Epithelial cell of esophagus (primary cell): Measurements from ENCODE around the gene FAM221B.

Source experiments
- DNase-seq: peaks from one replicate; pipeline ENCODE4 v3.0.0; 2010; ENCODE audit warnings: low read depth
- H3K4me3 ChIP-seq: 2 replicates; pipeline ENCODE4 v1.5.1; 2011; ENCODE audit warnings: mild to moderate bottlenecking, low read length, control low read depth
- TF ChIP-seq, protein P1 (sequence below): IDR thresholded peaks from 2 replicates; pipeline ENCODE4 v1.5.1; 2011; ENCODE audit warnings: low read depth, mild to moderate bottlenecking, low read length, control low read depth, inconsistent platforms; ENCODE audit not compliant: insufficient read depth; ENCODE audit errors: missing control alignments

Gene FAM221B

GRCh38 chr9:35839926-35840325 is 11.4 kb upstream of the FAM221B start:
- DNase-seq = no peak
- no peak overlapping the region for H3K4me3 ChIP-seq
- TF ChIP-seq, protein P1, sequence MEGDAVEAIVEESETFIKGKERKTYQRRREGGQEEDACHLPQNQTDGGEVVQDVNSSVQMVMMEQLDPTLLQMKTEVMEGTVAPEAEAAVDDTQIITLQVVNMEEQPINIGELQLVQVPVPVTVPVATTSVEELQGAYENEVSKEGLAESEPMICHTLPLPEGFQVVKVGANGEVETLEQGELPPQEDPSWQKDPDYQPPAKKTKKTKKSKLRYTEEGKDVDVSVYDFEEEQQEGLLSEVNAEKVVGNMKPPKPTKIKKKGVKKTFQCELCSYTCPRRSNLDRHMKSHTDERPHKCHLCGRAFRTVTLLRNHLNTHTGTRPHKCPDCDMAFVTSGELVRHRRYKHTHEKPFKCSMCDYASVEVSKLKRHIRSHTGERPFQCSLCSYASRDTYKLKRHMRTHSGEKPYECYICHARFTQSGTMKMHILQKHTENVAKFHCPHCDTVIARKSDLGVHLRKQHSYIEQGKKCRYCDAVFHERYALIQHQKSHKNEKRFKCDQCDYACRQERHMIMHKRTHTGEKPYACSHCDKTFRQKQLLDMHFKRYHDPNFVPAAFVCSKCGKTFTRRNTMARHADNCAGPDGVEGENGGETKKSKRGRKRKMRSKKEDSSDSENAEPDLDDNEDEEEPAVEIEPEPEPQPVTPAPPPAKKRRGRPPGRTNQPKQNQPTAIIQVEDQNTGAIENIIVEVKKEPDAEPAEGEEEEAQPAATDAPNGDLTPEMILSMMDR = no peak

DNA sequence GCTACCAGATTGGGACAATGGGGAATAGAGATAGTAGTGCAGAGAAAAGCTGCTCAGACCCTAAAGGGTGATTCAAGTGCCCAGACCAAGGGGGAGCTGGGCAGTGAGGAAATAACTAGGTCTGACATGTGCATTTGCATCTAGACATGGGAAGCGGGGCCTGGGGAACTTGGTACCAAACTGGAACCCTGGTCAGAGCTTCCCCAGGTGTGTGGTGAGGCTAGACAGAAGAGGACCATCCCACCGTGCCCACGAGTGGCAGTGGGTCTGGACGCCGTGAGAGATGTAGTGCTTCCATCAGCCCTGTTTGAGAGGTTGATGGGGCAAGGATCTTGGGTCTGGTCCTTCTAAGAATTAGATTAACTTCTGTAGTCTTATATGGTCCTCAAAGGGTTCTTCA is 8.1 kb upstream of the FAM221B start:
- no peak for DNase-seq
- TF ChIP-seq, protein P1 = no peak
- no peak overlapping the region for H3K4me3 ChIP-seq

DNA sequence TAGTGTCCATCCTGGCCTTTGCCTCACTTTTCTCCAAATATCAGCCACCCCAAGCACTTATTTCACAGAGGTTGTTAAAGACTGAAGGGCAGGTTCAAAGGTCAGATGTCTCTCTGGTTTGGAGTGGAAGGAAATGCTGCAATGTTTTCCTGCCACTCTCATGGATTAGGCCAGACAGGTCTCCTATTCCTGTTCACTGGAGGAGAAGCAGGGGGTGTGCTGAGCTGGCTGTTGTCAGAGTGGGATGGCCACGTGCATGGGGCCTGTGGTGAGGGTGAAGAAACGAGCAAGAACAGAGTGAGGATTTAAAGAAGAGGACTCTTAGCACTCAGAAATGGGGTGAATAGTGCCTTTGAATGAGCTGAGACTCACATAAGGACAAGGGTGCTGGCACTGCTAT is 7.2 kb upstream of the FAM221B start:
- H3K4me3 ChIP-seq = no peak overlapping the region
- TF ChIP-seq, protein P1 = no peak
- no peak for DNase-seq

DNA sequence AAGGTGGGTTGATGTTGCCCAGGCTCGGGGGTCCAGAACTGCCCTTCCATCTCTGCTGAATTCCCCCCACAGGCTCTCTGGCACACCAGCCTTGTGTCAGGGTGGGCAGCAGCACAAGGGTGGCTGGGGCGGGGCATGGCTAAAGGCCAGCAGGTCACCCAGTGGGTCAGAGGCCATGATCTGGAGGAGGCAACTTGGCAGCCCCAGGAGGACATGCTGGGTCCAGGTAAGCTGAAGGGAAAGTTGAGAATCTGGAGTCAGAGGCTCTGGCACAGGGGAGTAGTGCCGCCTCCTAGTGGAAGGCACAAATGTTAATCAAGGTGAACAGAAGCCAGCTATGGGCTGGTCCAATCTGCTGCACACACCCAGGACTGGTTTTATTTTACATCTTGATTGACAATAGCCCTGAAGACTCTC is 6.7 kb upstream of the FAM221B start:
- TF ChIP-seq, protein P1 = peak; percentile 35
- peak; percentile 19 for DNase-seq
- no peak overlapping the region for H3K4me3 ChIP-seq

DNA sequence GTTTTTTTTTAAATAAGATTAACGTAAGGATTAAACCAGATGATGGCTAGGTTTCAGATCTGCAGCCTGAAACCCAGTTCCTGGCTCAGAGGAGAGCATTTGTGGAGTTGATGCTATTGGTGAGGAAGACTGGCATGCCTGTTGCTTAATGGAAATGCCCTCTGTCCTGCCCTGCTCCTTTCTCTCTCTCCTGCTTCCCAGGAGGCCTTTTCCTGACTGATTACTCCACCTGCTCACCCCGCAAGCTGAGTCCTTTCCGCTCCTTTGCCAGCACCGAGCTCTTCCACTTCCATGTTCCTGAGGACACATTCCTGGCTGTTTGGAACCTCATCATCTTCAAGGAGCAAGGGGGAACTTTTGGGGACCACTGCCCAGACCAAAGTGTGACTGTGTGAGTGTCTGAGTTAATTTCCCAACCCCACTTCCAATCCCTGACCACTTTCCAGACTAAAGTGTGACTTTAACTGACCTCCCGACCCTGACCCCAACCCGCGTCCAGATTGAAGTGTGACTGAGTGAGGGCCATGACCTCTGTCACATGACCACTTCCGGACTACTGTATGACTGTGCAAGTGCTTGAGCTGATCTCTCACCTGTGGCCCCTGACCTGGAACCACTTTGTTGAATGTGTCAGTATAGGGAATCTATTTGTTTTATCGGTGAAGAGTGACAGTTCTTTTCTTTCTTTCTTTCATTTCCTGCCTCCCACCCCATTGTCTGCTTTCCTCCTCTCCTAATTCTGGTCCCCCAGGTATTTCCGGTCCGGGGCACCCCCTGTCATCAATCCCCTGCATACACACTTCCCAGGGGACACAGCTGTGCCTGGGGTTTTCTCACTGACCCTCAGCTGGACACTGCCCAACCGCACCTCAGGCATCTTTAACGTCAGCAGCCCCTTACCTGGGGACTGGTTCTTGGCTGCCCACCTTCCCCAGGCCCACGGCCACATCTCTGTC is 6.0 kb upstream of the FAM221B start:
- DNase-seq = no peak
- TF ChIP-seq, protein P1 = no peak
- H3K4me3 ChIP-seq = no peak overlapping the region

- TF ChIP-seq, protein P1 = no peak
- H3K4me3 ChIP-seq = no peak overlapping the region
- DNase-seq = peak; percentile 33
Measured at GRCh38 chr9:35832814-35833213, 4.3 kb upstream of the FAM221B start.
